Activated naive CD8-positive, alpha-beta T cell treated with anti-CD3 and anti-CD28 coated beads for 36 hours (primary cell): ENCODE data around the gene OR52E4. TPM values are rescaled to one million over a fixed set of nuclear protein-coding genes. Genes with fewer than 3 reads are reported as not detected.

ENCODE experiments used
- DNase-seq: peaks from one replicate; pipeline ENCODE4 v3.0.0; 2021
- H3K27ac Mint-ChIP-seq: one replicate; pipeline ENCODE4 v1.8.0; 2022; ENCODE audit warnings: mild to moderate bottlenecking, moderate library complexity, mixed read lengths
- H3K27me3 Mint-ChIP-seq: one replicate; pipeline ENCODE4 v1.8.0; 2022; ENCODE audit warnings: mild to moderate bottlenecking, mixed read lengths
- H3K36me3 Mint-ChIP-seq: one replicate; pipeline ENCODE4 v1.8.0; 2021; ENCODE audit warnings: mild to moderate bottlenecking, mixed read lengths
- H3K4me1 Mint-ChIP-seq: one replicate; pipeline ENCODE4 v1.8.0; 2021; ENCODE audit warnings: mixed read lengths
- H3K4me3 Mint-ChIP-seq: one replicate; pipeline ENCODE4 v1.8.0; 2022; ENCODE audit warnings: mild to moderate bottlenecking, moderate library complexity, mixed read lengths
- H3K9me3 Mint-ChIP-seq: one replicate; pipeline ENCODE4 v1.8.0; 2022; ENCODE audit warnings: mixed read lengths
- total RNA-seq, 2 experiments: library from RNA; stranded (reverse); gene quantifications; one replicate each; pipeline ENCODE4 v1.2.3, GENCODE V29; 2021

Gene OR52E4
- total RNA-seq, 2 experiments from 2014 or later = not detected

DNA sequence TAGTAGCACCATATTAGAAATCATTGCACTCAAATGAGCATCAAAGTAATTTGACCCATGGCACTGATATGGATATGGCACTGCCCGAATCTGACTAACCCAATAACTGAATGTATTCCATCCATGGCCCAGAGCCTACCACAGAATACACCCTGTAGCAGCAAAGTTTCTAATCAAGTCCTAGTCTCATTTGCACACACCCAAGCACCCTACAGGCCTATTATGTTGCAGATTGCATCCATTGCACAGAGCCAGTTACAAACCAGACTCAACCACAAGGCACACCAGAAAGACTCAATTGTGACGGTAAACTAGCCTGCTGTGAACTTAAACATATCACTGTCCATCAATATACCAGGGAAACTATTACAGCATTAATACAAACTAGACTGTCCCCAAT is 19.1 kb downstream of the OR52E4 start:
- H3K9me3 Mint-ChIP-seq = no peaks in the 10 kb centered on the region
- DNase-seq = no peak
- no peak overlapping the region for H3K27ac Mint-ChIP-seq
- H3K36me3 Mint-ChIP-seq = no peaks in the 10 kb centered on the region
- H3K4me1 Mint-ChIP-seq = no peaks in the 10 kb centered on the region
- H3K27me3 Mint-ChIP-seq = peaks cover 9% of the 10 kb centered on the region
- no peak overlapping the region for H3K4me3 Mint-ChIP-seq

DNA sequence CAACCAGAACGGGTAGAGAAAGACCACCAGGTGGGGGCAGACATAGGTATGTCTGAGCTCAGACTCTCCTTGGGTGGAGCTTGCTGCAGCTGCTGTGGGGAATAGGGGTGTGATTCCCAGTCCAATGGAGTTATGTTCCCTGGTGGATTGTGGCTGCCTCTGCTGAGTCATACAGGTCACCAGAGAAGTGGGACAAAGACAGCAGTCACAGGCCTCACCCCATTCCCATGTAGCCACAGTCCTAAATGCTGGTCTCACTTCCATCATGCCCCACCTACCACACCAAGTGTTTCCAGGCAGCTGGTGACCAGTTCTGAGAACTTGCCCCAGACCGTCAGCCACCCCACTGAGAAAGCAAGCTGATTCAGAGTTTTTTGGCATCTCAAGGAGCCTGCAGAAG is 30.1 kb downstream of the OR52E4 start:
- H3K27ac Mint-ChIP-seq = no peak overlapping the region
- no peaks in the 10 kb centered on the region for H3K9me3 Mint-ChIP-seq

DNA sequence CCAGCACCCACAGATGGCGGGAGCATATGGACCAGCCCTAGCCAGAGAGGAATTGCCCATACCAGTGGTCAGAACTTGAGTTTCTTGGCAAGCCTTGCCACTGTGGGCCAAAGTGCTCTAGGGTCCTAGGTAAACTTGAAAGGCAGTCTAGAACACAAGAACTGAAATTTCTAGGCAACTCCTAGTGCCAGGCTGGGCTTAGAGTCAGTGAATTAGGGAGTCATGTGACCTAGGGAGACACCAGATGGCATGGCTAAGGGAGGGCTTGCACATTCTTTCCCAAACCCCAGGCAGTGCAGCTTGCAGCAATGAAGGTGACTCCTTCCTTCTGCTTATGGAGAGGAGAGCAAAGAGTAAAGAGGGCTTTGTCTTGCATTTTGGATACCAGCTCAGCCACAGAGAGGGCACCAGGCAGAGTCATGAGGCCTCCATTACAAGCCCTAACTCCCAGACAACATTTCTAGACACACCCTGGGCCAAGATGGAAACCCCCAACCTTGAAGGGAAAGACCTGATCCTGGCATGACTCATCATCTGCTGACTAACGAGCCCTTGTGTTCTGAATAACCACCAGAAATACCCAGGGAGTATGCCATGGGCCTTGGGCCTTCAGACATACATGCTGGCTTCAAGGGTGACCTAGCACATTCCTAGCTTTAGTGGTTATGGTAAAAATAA is 42.5 kb downstream of the OR52E4 start:
- Mint-ChIP-seq H3K4me1 (peaks cover 3% of the 10 kb centered on the region), H3K27ac (no peak overlapping the region), H3K9me3 (peaks cover 20% of the 10 kb centered on the region), H3K36me3 (no peaks in the 10 kb centered on the region), H3K27me3 (no peaks in the 10 kb centered on the region), H3K4me3 (no peak overlapping the region)
- peak; percentile 14 for DNase-seq

More for the DNA sequence above, 30.1 kb downstream of the OR52E4 start:
- Mint-ChIP-seq H3K4me1 (no peaks in the 10 kb centered on the region), H3K27me3 (peaks cover 32% of the 10 kb centered on the region), H3K4me3 (no peak overlapping the region), H3K36me3 (no peaks in the 10 kb centered on the region)
- DNase-seq = no peak

GRCh38 chr11:5923427-5923776 is 43.0 kb downstream of the OR52E4 start:
- no peaks in the 10 kb centered on the region for H3K27me3 Mint-ChIP-seq
- no peak for DNase-seq
- H3K9me3 Mint-ChIP-seq = peaks cover 23% of the 10 kb centered on the region
- no peak overlapping the region for H3K27ac Mint-ChIP-seq
- H3K36me3 Mint-ChIP-seq = no peaks in the 10 kb centered on the region
- H3K4me3 Mint-ChIP-seq = no peak overlapping the region
- peaks cover 3% of the 10 kb centered on the region for H3K4me1 Mint-ChIP-seq

GRCh38 chr11:5923794-5924193 is 43.4 kb downstream of the OR52E4 start:
- Mint-ChIP-seq H3K27me3 (no peaks in the 10 kb centered on the region), H3K27ac (no peak overlapping the region), H3K4me1 (peaks cover 3% of the 10 kb centered on the region), H3K4me3 (no peak overlapping the region), H3K36me3 (no peaks in the 10 kb centered on the region), H3K9me3 (peaks cover 25% of the 10 kb centered on the region)
- DNase-seq = no peak

DNA sequence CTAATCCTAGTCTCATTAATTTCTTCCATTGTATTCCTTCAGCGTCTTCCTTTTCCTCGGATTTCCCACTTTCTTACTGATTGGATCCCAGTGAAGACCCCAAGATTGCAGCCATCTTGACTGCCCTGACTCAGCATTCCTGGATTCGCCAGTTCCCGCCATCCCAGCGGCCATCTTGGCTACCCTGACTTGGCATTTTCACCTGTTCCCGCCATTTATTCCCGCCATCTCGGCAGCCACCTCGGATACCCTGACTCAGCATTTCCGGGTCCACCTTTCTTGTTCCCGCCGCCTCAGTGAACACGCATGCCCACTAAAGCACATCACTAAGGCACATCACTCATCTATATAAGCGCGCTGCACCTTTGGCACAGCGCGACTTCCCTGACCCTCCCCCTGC is 47.8 kb downstream of the OR52E4 start:
- H3K36me3 Mint-ChIP-seq = peaks cover 2% of the 10 kb centered on the region
- no peak overlapping the region for H3K27ac Mint-ChIP-seq
- H3K9me3 Mint-ChIP-seq = peaks cover 26% of the 10 kb centered on the region
- no peaks in the 10 kb centered on the region for H3K27me3 Mint-ChIP-seq
- no peaks in the 10 kb centered on the region for H3K4me1 Mint-ChIP-seq
- DNase-seq = no peak
- no peak overlapping the region for H3K4me3 Mint-ChIP-seq

- Mint-ChIP-seq H3K36me3 (peaks cover 2% of the 10 kb centered on the region), H3K4me1 (no peaks in the 10 kb centered on the region), H3K9me3 (peaks cover 24% of the 10 kb centered on the region), H3K4me3 (no peak overlapping the region), H3K27me3 (no peaks in the 10 kb centered on the region), H3K27ac (no peak overlapping the region)
- DNase-seq = no peak
Measured at GRCh38 chr11:5928811-5929210, 48.4 kb downstream of the OR52E4 start.

GRCh38 chr11:5929571-5930368 is 49.3 kb downstream of the OR52E4 start:
- H3K27me3 Mint-ChIP-seq = no peaks in the 10 kb centered on the region
- DNase-seq = no peak
- H3K9me3 Mint-ChIP-seq = peaks cover 17% of the 10 kb centered on the region
- H3K27ac Mint-ChIP-seq = no peak overlapping the region
- no peak overlapping the region for H3K4me3 Mint-ChIP-seq
- H3K36me3 Mint-ChIP-seq = peaks cover 2% of the 10 kb centered on the region
- H3K4me1 Mint-ChIP-seq = no peaks in the 10 kb centered on the region

GRCh38 chr11:5930614-5931013 is 50.2 kb downstream of the OR52E4 start:
- DNase-seq = no peak
- no peak overlapping the region for H3K4me3 Mint-ChIP-seq
- H3K36me3 Mint-ChIP-seq = peaks cover 2% of the 10 kb centered on the region
- no peak overlapping the region for H3K27ac Mint-ChIP-seq
- no peaks in the 10 kb centered on the region for H3K27me3 Mint-ChIP-seq
- no peaks in the 10 kb centered on the region for H3K4me1 Mint-ChIP-seq
- peaks cover 16% of the 10 kb centered on the region for H3K9me3 Mint-ChIP-seq

- no peaks in the 10 kb centered on the region for H3K27me3 Mint-ChIP-seq
- no peaks in the 10 kb centered on the region for H3K4me1 Mint-ChIP-seq
- peaks cover 2% of the 10 kb centered on the region for H3K36me3 Mint-ChIP-seq
- no peak overlapping the region for H3K27ac Mint-ChIP-seq
- H3K9me3 Mint-ChIP-seq = peaks cover 16% of the 10 kb centered on the region
- no peak for DNase-seq
- H3K4me3 Mint-ChIP-seq = no peak overlapping the region
Measured at GRCh38 chr11:5931061-5931460, 50.6 kb downstream of the OR52E4 start.

DNA sequence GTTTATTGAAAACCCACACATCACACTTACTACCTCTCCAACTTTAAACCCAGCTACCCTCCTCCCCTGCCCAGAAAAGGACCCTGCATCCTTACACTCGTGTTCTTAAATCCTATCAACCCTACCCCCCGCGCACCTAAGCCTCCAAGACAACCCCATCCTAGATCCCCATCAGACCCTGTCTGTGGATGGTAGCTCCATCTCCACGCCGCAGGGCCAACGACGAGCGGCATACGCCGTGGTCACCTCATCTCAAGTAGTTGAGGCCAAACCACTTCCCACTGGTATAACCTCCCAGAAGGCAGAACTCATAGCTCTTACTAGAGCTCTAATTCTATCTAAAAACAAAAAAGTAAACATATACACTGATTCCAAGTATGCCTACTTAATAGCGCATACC is 52.2 kb downstream of the OR52E4 start:
- peaks cover 2% of the 10 kb centered on the region for H3K36me3 Mint-ChIP-seq
- H3K9me3 Mint-ChIP-seq = peaks cover 12% of the 10 kb centered on the region
- H3K4me1 Mint-ChIP-seq = no peaks in the 10 kb centered on the region
- no peak for DNase-seq
- H3K27ac Mint-ChIP-seq = no peak overlapping the region
- H3K27me3 Mint-ChIP-seq = peaks cover 1% of the 10 kb centered on the region
- no peak overlapping the region for H3K4me3 Mint-ChIP-seq

GRCh38 chr11:5933116-5933515 is 52.7 kb downstream of the OR52E4 start:
- H3K9me3 Mint-ChIP-seq = peaks cover 12% of the 10 kb centered on the region
- H3K27me3 Mint-ChIP-seq = peaks cover 6% of the 10 kb centered on the region
- H3K27ac Mint-ChIP-seq = no peak overlapping the region

More at GRCh38 chr11:5933116-5933515, 52.7 kb downstream of the OR52E4 start:
- Mint-ChIP-seq H3K4me1 (no peaks in the 10 kb centered on the region), H3K4me3 (no peak overlapping the region), H3K36me3 (peaks cover 2% of the 10 kb centered on the region)
- no peak for DNase-seq

Other genes with a start within 250 kb of the OR52E4 start
- gene TRIM5, start 195.6 kb upstream of the OR52E4 start, total RNA-seq = 10 to 100 TPM; 18.7 to 20.3 TPM
- gene TRIM22, start 190.8 kb upstream of the OR52E4 start, total RNA-seq = 100 to 1,000 TPM; 141 to 143 TPM
- under 1 TPM; 0.10 to 0.16 TPM for gene OR56B1, start 144.2 kb upstream of the OR52E4 start, total RNA-seq
- under 1 TPM; 0.35 to 0.40 TPM for gene OR52N4, start 126.4 kb upstream of the OR52E4 start, total RNA-seq
- not detected for gene OR52N5, start 97.3 kb upstream of the OR52E4 start, total RNA-seq
- gene OR52N1, start 89.4 kb upstream of the OR52E4 start, total RNA-seq = not detected
- not detected for gene OR52N2, start 71.7 kb upstream of the OR52E4 start, total RNA-seq
- gene OR52E6, start 38.7 kb upstream of the OR52E4 start, total RNA-seq = not detected
- gene OR52E8, start 22.9 kb upstream of the OR52E4 start, total RNA-seq = not detected
- gene OR52E5, start 12.6 kb downstream of the OR52E4 start, total RNA-seq = not detected
- gene OR56A3, start 61.6 kb downstream of the OR52E4 start, total RNA-seq = not detected
- not detected for gene OR56A5, start 87.9 kb downstream of the OR52E4 start, total RNA-seq
- not detected for gene OR52L1, start 106.4 kb downstream of the OR52E4 start, total RNA-seq
- gene OR56A4, start 126.3 kb downstream of the OR52E4 start, total RNA-seq = not detected
- gene OR56A1, start 150.1 kb downstream of the OR52E4 start, total RNA-seq = not detected
- gene OR56B4, start 227.1 kb downstream of the OR52E4 start, total RNA-seq = not detected